OCI-LY7 (cell line): ENCODE results near the gene STARD9. TPM values are rescaled to one million over a fixed set of nuclear protein-coding genes. Genes with fewer than 3 reads are reported as not detected.

ENCODE experiments used
- BruUV-seq: library from RNA; stranded (reverse); fragments of 400-500 nt; replicated peaks from 2 replicates; lab custom pipeline; 2021; lab: Mats Ljungman, UMichigan
- CTCF ChIA-PET: fragments of 300-600 bp; sonication (Branson Sonifier 250); formaldehyde crosslinking; loops from one replicate; lab custom pipeline; 2022; ENCODE audit warnings: antibody characterized with exemption; ENCODE audit not compliant: unreplicated experiment; lab: Charles Lee
- POLR2A ChIA-PET: fragments of 300-600 bp; sonication (Branson Sonifier 250); formaldehyde crosslinking; loops from one replicate; lab custom pipeline; 2022; ENCODE audit warnings: antibody characterized with exemption; lab: Charles Lee
- DNase-seq: peaks from one replicate; pipeline ENCODE4 v3.0.0-alpha.2; 2015; ENCODE audit warnings: low spot score
- H2AFZ ChIP-seq: fragments of 200-600 bp; sonication (generic), shearing (Covaris generic); 2 replicates; pipeline ENCODE4 v1.6.1; 2014; ENCODE audit warnings: mild to moderate bottlenecking, antibody characterized with exemption, low read length, moderate library complexity
- H3K27ac ChIP-seq: fragments of 200-600 bp; sonication (generic); 2 replicates; pipeline ENCODE4 v1.5.1; 2014; ENCODE audit warnings: mixed run types, low read depth, mild to moderate bottlenecking, moderate library complexity, low read length, inconsistent platforms; ENCODE audit not compliant: poor library complexity, severe bottlenecking
- H3K36me3 ChIP-seq: fragments of 200-600 bp; sonication (generic); 2 replicates; pipeline ENCODE4 v1.6.1; 2014; ENCODE audit warnings: mild to moderate bottlenecking, antibody characterized with exemption, low read length, moderate library complexity, mixed read lengths; ENCODE audit not compliant: insufficient read depth
- H3K4me1 ChIP-seq: fragments of 200-600 bp; sonication (generic); 2 replicates; pipeline ENCODE4 v1.5.1; 2014; ENCODE audit warnings: mild to moderate bottlenecking, low read length; ENCODE audit not compliant: insufficient read depth, poor library complexity, severe bottlenecking
- H3K4me2 ChIP-seq: fragments of 200-600 bp; sonication (generic); 2 replicates; pipeline ENCODE4 v1.6.1; 2014; ENCODE audit warnings: mild to moderate bottlenecking, low read length
- H3K4me3 ChIP-seq: fragments of 200-600 bp; sonication (generic); 2 replicates; pipeline ENCODE4 v1.5.1; 2014; ENCODE audit warnings: mild to moderate bottlenecking, low read depth, low read length; ENCODE audit not compliant: poor library complexity, severe bottlenecking
- H3K79me2 ChIP-seq: fragments of 200-600 bp; sonication (generic); 2 replicates; pipeline ENCODE4 v1.6.1; 2016; ENCODE audit warnings: low read depth, mild to moderate bottlenecking, low read length, moderate library complexity, mixed read lengths; ENCODE audit not compliant: insufficient read depth
- H3K9me2 ChIP-seq: fragments of 200-600 bp; sonication (generic); 2 replicates; pipeline ENCODE4 v1.6.1; 2016; ENCODE audit warnings: mild to moderate bottlenecking, low read length, mixed read lengths; ENCODE audit not compliant: insufficient read depth
- H3K9me3 ChIP-seq: fragments of 200-600 bp; sonication (generic); 2 replicates; pipeline ENCODE4 v1.6.1; 2014; ENCODE audit warnings: mild to moderate bottlenecking, mixed run types, low read length, mixed read lengths
- H4K20me1 ChIP-seq: fragments of 200-600 bp; sonication (generic); 2 replicates; pipeline ENCODE4 v1.6.1; 2014; ENCODE audit warnings: mild to moderate bottlenecking, antibody characterized with exemption, low read length, moderate library complexity, mixed read lengths; ENCODE audit not compliant: insufficient read depth
- CTCF ChIP-seq: fragments of 200-600 bp; sonication (generic); conservative IDR thresholded peaks from 2 replicates; pipeline ENCODE4 v1.5.1; 2014; ENCODE audit warnings: mild to moderate bottlenecking, antibody characterized with exemption, low read length, moderate library complexity, mixed read lengths
- EZH2phosphoT487 ChIP-seq: fragments of 200-600 bp; sonication (generic); IDR thresholded peaks from 2 replicates; pipeline ENCODE4 v1.6.1; 2018; ENCODE audit warnings: low read depth, borderline replicate concordance, mild to moderate bottlenecking, mixed run types, antibody characterized with exemption, low read length, moderate library complexity, mixed read lengths
- intact Hi-C: fragments of 100-400 bp; cut with micrococcal nuclease; formaldehyde crosslinking; loops from one replicate; pipeline ENCODE4 v1.10.0; 2022; ENCODE audit not compliant: unreplicated experiment
- total RNA-seq, 2 experiments: library from RNA; depleted of rRNA in 1 of 2; stranded (reverse); fragments of >200 nt in 1 of 2; shearing (Covaris generic) in 1 of 2; gene quantifications; 2 replicates each; pipeline ENCODE4 v1.2.3, GENCODE V29; 2014 to 2022

Gene STARD9
- total RNA-seq, 2 experiments from 2014 or later: 8.9 to 15.3 TPM

- H3K9me3 ChIP-seq: no peaks in the 10 kb centered on the region
- no peaks in the 10 kb centered on the region for H3K9me2 ChIP-seq
- DNase-seq: no peak
- no peak overlapping the region for H3K27ac ChIP-seq
- H3K79me2 ChIP-seq: no peaks in the 10 kb centered on the region
- H3K36me3 ChIP-seq: peaks cover 3% of the 10 kb centered on the region; the same call in 1 of the 2 replicates
- H4K20me1 ChIP-seq: no peaks in the 10 kb centered on the region
- no peak overlapping the region for H2AFZ ChIP-seq
- no peak overlapping the region for H3K4me2 ChIP-seq
- TF ChIP-seq EZH2phosphoT487 (no peak), CTCF (no peak)
- ChIA-PET CTCF (no interaction called here), POLR2A (interaction anchor here (0.6 to 0.7 kb wide), 2 partner anchors 231 to 361 kb away, joined by 4 read pairs; no protein-coding TSS in a partner anchor)
- intact Hi-C loops: loop anchor here (5.0 kb wide), 1 partner anchor 580 kb away; no protein-coding TSS in a partner anchor
- H3K4me3 ChIP-seq: no peak overlapping the region
- no peaks in the 10 kb centered on the region for H3K4me1 ChIP-seq
- BruUV-seq: no TSS peak
Measured at GRCh38 chr15:42707068-42707467, 131.7 kb downstream of the STARD9 start.

GRCh38 chr15:42707873-42708544, 132.6 kb downstream of the STARD9 start:
- TF ChIP-seq EZH2phosphoT487 (no peak), CTCF (no peak)
- H3K79me2 ChIP-seq: no peaks in the 10 kb centered on the region
- no peak for DNase-seq
- no peak overlapping the region for H3K27ac ChIP-seq
- intact Hi-C loops: loop anchor here (5.0 kb wide), 1 partner anchor 579 kb away; no protein-coding TSS in a partner anchor
- H3K36me3 ChIP-seq: peaks cover 3% of the 10 kb centered on the region; the same call in 1 of the 2 replicates
- no peak overlapping the region for H2AFZ ChIP-seq
- no peaks in the 10 kb centered on the region for H3K9me3 ChIP-seq
- no peaks in the 10 kb centered on the region for H4K20me1 ChIP-seq
- no TSS peak for BruUV-seq
- CTCF ChIA-PET: no interaction called here
- no peaks in the 10 kb centered on the region for H3K9me2 ChIP-seq
- no peak overlapping the region for H3K4me2 ChIP-seq
- no peaks in the 10 kb centered on the region for H3K4me1 ChIP-seq
- no peak overlapping the region for H3K4me3 ChIP-seq
- POLR2A ChIA-PET: interaction anchor here (0.7 kb wide), 1 partner anchor 230 kb away, joined by 4 read pairs; no protein-coding TSS in a partner anchor

- no peaks in the 10 kb centered on the region for H3K4me1 ChIP-seq
- no peaks in the 10 kb centered on the region for H3K9me2 ChIP-seq
- no peaks in the 10 kb centered on the region for H3K79me2 ChIP-seq
- H3K4me3 ChIP-seq: no peak overlapping the region
- no peaks in the 10 kb centered on the region for H4K20me1 ChIP-seq
- H3K4me2 ChIP-seq: no peak overlapping the region
- no peak for TF ChIP-seq EZH2phosphoT487
- TF ChIP-seq CTCF: no peak
- no peak overlapping the region for H2AFZ ChIP-seq
- no peak for DNase-seq
- no peaks in the 10 kb centered on the region for H3K9me3 ChIP-seq
- CTCF ChIA-PET: no interaction called here
- BruUV-seq: no TSS peak
- POLR2A ChIA-PET: interaction anchor here (0.7 kb wide), 1 partner anchor 15 kb away, joined by 3 read pairs; no protein-coding TSS in a partner anchor
- H3K27ac ChIP-seq: no peak overlapping the region
- H3K36me3 ChIP-seq: peaks cover 3% of the 10 kb centered on the region; the same call in 1 of the 2 replicates
- intact Hi-C loops: no loop called here
Measured at GRCh38 chr15:42710662-42711061, 135.3 kb downstream of the STARD9 start.
